Erythroblast (primary cell): ENCODE data around the gene CREM.

ENCODE experiments used
- GATA1 ChIP-seq: IDR thresholded peaks from 2 replicates; pipeline ENCODE4 v1.6.1; 2011; ENCODE audit warnings: low read depth, mild to moderate bottlenecking, control low read depth, low read length, moderate library complexity
- POLR2A ChIP-seq: IDR thresholded peaks from 2 replicates; pipeline ENCODE4 v1.6.1; 2011; ENCODE audit warnings: mild to moderate bottlenecking, low read length

DNA sequence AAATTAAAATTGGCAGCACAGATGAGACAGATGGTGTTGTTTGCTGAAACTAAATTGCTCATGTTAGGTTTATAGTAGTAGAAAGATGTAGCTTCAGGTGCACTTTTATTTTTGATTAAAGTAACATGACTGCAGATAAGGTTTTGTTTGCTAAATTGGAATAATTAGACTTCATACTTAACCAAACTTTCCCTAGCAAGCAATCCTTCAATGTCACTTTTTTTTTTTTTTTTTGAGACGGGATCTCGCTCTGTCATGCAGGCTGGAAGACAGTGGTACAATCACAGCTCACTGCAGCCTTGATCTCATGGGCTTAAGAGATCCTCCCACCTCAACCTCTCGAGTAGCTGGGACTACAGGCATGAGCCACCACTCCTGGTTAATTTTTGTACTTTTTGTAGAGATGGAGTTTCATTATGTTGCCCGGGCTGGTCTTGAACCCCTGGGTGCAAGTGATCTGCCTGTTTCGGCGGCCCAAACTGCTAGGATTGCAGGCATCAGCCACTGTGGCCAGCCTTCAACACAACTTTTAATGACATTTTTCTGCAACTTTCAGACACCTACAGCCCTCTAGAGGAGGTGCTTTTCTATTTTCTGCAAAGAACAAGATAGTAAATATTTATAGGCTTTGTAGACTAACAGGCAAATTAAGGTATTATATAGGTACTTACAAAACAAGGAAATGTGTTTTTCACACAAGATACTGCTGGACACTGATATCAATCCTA, 124.9 kb downstream of the CREM start:
- TF ChIP-seq POLR2A (no peak), GATA1 (no peak)
